Occipital lobe (tissue), 2 donors: ENCODE data around the gene CCDC195. TPM values are rescaled to one million over a fixed set of nuclear protein-coding genes. Genes with fewer than 3 reads are reported as not detected.
"Not testable (repeated sequence)": the region's sequence is repeated elsewhere in the genome, so short reads cannot be mapped to it uniquely, and the experiment has no call there.

Experiments used
- DNase-seq: peaks from one replicate; lab custom pipeline; 2025; lab: John Stamatoyannopoulos, UW
- total RNA-seq: library from RNA; depleted of rRNA; stranded (reverse); fragments of >200 nt; gene quantifications from one replicate; pipeline ENCODE4 v1.2.3, GENCODE V29; 2014

The CCDC195 gene
- total RNA-seq, 1 donor from 2014 or later = not detected

DNA sequence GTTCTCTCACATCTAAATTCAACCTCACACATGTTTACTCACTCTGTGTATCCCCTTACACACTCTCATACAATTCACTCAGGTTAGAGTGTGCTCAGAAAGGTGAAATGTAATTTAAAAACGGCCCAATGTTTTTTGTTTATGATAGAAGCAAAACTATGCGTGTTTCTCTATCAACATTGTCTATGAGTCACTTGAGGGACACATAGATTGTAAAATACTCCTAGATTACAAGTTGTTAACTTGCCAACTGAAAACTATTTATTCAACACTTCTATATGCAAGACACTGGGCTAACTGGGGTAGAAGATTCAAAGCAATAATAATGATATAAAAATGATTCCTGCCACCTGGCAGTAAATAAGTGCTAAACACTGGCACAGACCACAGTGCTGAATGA lies 24.6 kb downstream of the CCDC195 start:
- no peak for DNase-seq

GRCh38 chr2:224690868-224691267 lies 25.3 kb downstream of the CCDC195 start:
- no peak for DNase-seq

DNA sequence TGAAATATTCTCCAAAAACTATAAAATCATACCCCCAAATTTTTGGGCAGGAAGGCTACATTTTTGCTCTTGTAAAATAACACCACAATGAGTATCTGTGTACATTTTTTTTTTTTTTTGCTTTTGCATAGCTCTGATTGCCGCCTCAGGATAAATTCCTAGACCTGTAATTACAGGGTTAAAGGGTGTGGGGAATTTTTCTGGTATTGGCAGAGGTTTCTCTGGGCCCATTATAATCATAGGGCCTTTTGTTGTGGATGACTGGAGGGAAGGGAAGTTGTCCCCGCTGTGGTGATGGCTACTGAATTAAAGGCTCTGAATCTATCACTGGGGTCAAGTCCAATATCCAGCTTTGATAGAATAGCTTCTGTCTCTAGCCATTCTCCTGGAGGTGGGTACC lies 26.6 kb downstream of the CCDC195 start:
- no peak for DNase-seq

- no peak for DNase-seq
These were observed 27.2 kb downstream of the CCDC195 start for GRCh38 chr2:224688997-224689396.

GRCh38 chr2:224687156-224687555 lies 29.0 kb downstream of the CCDC195 start:
- no peak for DNase-seq

DNA sequence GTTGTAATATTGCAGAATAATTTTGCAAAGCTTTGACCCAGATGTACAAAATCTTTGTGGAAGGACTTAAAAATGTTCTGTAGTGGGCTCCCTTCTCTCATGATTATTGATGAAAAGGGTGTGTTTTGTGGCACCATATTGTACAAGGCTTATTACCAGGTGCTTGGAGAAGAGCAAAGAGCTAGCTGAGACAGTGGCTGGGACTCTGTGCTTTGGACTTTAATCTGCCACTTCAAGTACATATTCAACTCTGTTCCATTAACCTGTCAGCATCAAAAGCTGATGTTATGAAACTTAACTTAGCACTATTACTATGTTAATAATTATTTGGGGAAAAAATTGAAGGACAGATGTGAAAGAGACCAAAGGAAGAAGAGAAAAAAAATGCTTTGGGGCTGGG lies 31.0 kb downstream of the CCDC195 start:
- no peak for DNase-seq

- DNase-seq = no peak
These were observed 34.0 kb downstream of the CCDC195 start for GRCh38 chr2:224682134-224682533.

GRCh38 chr2:224671731-224672130 lies 44.4 kb downstream of the CCDC195 start:
- DNase-seq = no peak

- no peak for DNase-seq
These were observed 46.0 kb downstream of the CCDC195 start for GRCh38 chr2:224670203-224670602.

- DNase-seq = no peak
These were observed 46.7 kb downstream of the CCDC195 start for GRCh38 chr2:224669449-224669848.

DNA sequence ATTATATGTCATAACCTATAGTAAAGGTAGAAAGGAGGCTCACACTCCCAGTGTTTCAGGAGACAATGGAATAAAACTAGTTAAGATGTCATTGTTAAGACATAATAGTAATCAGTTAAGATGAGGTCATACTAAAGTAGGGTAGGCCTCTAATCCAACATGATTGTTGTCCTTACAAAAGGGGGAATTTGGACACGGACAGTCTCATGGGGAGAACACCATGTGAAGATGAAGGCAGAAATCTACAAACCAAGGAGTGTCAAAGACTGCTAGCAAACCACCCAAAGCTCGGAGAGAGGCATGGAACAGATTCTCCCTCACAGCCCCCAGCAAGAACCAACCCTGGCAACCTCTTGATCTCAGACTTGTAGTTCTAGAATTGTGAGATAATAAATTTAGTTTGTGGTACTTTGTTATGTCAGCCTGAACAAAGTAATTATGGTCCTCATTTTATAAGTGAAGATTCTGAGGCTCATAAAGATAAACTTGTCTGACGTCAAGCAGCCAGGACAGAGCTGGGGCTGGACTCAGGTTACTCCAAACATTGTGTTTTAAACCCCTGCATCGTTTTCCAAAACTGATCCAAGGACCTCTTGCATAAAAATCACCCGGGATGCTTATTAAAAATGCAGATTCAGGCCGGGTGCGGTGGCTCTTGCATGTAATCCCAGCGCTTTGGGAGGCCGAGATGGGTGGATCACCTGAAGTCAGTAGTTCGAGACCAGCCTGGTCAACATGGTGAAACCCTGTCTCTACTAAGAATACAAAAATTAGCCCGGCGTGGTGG lies 47.8 kb downstream of the CCDC195 start:
- DNase-seq = no peak

DNA sequence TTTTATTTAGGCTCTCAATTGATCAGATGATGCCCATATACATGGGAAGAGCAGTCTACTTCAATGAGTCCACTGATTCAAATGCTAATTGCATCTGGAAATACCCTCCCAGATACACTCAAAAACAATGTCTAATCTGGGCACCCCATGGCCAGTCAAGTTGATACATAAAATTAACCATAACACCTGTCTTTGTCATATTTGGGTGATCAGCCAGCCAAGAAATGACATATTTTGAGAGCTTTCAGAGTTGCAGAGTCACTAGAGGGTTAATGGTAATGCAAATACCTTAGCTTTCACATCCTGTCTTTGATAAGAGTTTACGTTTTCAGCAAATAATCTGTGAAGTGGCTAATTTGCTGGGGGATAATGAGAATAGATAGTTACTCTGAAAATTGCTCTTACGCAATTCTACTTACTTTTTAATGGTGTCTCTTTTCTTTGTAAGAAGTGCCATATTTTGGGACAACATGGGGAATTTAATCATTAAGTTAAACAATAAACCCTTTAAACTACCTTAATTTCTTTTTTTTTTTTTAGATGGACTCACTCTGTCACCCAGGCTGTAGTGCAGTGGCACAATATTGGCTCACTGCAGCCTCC lies 49.1 kb downstream of the CCDC195 start:
- no peak for DNase-seq

GRCh38 chr2:224663322-224663721 lies 52.8 kb downstream of the CCDC195 start:
- not testable (repeated sequence) for DNase-seq

DNA sequence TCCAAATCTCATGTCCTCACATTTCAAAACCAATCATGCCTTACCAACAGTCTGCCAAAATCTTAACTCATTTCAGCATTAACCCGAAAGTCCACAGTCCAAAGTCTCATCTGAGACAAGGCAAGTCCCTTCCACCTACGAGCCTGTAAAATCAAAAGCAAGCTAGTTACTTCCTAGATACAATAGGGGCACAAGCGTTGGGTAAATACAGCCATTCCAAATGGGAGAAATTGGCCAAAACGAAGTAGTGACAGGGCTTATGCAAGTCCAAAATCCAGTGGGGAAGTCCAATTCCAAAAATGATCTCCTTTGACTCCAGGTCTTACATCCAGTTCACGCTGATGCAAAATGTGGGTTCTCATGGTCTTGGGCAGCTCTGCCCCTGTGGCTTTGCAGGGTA lies 54.5 kb downstream of the CCDC195 start:
- DNase-seq = not testable (repeated sequence)

GRCh38 chr2:224659714-224660113 lies 56.5 kb downstream of the CCDC195 start:
- no peak for DNase-seq

DNA sequence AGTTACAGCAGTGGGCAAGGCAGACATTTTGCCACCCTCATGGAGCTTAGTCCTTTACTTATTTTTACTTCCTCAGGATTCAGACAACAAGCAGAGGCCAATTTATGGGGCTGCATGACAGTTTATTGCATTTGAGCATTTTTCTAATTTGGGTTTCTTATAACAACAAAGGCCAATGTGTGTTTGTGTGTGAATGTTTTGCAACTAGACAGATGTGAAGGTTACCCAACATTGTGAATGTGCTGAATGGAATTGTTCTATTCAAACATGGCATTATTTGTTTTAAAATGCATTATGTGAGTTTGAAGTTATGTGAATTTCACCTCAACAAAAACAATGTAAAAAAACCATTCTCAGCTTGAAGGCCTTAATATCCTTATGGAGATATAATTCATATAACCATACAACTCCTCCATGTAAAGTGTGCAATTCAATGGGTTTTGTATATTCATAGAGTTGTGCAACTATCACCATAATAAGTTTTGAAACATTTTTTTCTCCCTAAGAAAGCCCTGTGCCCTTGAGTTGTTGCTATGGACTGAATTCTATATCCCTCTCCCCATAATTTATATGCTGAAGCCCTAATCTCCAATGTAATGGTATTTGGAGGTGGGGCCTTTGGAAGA lies 57.3 kb downstream of the CCDC195 start:
- DNase-seq = no peak

DNA sequence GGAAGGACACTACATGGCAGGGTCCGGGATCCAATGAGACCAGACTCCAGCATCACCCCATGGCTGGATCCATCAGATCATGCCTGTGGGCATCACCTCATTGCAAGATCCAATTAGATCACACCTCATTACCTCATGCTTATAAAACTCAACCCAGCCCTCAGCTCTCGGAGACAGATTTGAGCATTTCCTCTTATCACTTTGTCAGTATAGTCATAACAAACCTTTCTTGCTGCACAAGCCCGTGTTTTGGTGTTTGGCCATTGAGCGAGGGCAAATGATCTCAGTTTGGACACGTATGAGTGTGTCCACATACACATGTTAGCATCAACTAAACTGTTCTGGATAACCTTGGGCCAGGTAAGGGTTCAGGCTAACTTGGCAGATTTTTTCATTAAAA lies 58.8 kb downstream of the CCDC195 start:
- DNase-seq = no peak

DNA sequence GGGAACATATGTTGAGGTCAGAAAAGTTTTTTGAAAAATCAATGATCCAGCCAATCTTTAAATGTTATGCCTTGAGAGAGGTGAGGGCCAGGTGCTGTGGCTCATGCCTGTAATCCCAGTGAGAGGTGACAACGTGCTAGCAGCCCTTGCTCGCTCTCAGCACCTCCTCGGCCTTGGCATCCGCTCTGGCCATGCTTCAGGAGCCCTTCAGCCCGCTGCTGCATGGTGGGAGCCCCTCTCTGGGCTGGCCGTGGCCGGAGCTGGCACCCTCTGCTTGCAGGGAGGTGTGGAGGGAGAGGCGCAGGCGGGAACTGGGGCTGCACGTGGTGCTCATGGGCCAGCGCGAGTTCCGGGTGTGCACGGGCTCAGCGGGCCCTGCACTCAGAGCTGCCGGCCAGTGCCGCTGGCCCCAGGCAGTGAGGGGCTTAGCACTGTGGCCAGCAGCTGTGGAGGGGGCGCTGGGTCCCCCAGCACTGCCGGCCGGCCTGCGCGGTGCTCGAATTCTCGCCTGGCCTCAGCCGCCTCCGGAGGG lies 61.1 kb downstream of the CCDC195 start:
- no peak for DNase-seq
